GM04504 (cell line): ENCODE data around the gene CALHM2.
A peak's percentile ranks its signal among the peaks of the same experiment; 100 is the strongest.
"Not testable (repeated sequence)": the region's sequence is repeated elsewhere in the genome, so short reads cannot be mapped to it uniquely, and the experiment has no call there.

Source experiments
- DNase-seq: peaks from one replicate; pipeline ENCODE4 v3.0.0-alpha.2; 2012; ENCODE audit warnings: low read depth

Gene CALHM2

GRCh38 chr10:103450201-103450695 lies 1.9 kb downstream of the CALHM2 start:
- DNase-seq: no peak

- no peak for DNase-seq
Measured at GRCh38 chr10:103449208-103450144, 2.7 kb downstream of the CALHM2 start.

- peak; percentile 87 for DNase-seq
Measured at GRCh38 chr10:103448746-103449145, 3.4 kb downstream of the CALHM2 start.

GRCh38 chr10:103447187-103447586 lies 5.0 kb downstream of the CALHM2 start:
- DNase-seq: no peak

- peak; percentile 93 for DNase-seq
Measured at GRCh38 chr10:103445767-103446567, 6.2 kb downstream of the CALHM2 start.

GRCh38 chr10:103445366-103445765 lies 6.8 kb downstream of the CALHM2 start:
- no peak for DNase-seq

GRCh38 chr10:103444478-103444877 lies 7.7 kb downstream of the CALHM2 start:
- no peak for DNase-seq

GRCh38 chr10:103443475-103444185 lies 8.5 kb downstream of the CALHM2 start:
- no peak for DNase-seq

- DNase-seq: no peak
Measured at GRCh38 chr10:103442031-103442461, 10.1 kb downstream of the CALHM2 start.

GRCh38 chr10:103441611-103442010 lies 10.6 kb downstream of the CALHM2 start:
- DNase-seq: no peak

GRCh38 chr10:103441206-103441605 lies 11.0 kb downstream of the CALHM2 start:
- DNase-seq: no peak

GRCh38 chr10:103440416-103440815 lies 11.8 kb downstream of the CALHM2 start:
- no peak for DNase-seq

GRCh38 chr10:103439776-103440175 lies 12.4 kb downstream of the CALHM2 start:
- no peak for DNase-seq

GRCh38 chr10:103433858-103434257 lies 18.3 kb downstream of the CALHM2 start:
- DNase-seq: no peak

- DNase-seq: no peak
Measured at GRCh38 chr10:103431902-103432301, 20.3 kb downstream of the CALHM2 start.

- DNase-seq: no peak
Measured at GRCh38 chr10:103429647-103430046, 22.5 kb downstream of the CALHM2 start.

GRCh38 chr10:103428989-103429643 lies 23.1 kb downstream of the CALHM2 start:
- no peak for DNase-seq

- no peak for DNase-seq
Measured at GRCh38 chr10:103427866-103428265, 24.3 kb downstream of the CALHM2 start.

GRCh38 chr10:103423748-103424147 lies 28.4 kb downstream of the CALHM2 start:
- no peak for DNase-seq

- no peak for DNase-seq
Measured at GRCh38 chr10:103419101-103419500, 33.1 kb downstream of the CALHM2 start.

GRCh38 chr10:103417601-103418000 lies 34.6 kb downstream of the CALHM2 start:
- no peak for DNase-seq

- DNase-seq: not testable (repeated sequence)
Measured at GRCh38 chr10:103417148-103417469, 35.1 kb downstream of the CALHM2 start.
